ENCODE results near the gene ROPN1. TPM values are rescaled to one million over a fixed set of nuclear protein-coding genes. Genes with fewer than 3 reads are reported as not detected.

The ROPN1 gene
- total RNA-seq, 3 donors from 2014 or later: 0.41 to 2.0 (median 0.58) TPM

DNA sequence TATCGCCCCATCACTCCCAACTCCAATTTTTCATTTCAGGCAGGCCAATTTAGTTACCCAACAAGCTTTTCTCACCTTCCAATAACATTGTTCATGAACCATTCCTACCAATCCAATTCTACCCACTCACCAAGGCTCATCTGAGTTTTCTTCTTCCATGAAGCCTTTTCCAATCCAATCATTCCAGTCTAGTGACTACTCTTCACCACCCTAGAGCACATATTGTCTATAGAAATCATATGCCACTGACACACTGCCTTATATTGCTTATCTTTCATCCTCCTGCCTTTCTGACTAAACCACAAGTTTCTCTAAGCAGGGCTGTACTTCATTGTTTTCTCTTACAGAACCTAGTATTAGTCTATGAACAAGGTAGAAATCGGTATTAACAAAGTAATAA is 42.3 kb downstream of the ROPN1 start:
- no peaks in the 10 kb centered on the region for H3K9me3 ChIP-seq
- no peaks in the 10 kb centered on the region for H3K36me3 ChIP-seq (ENCODE audit: low read depth)
- no peak for ATAC-seq
- no peak overlapping the region for H3K4me3 ChIP-seq
- DNase-seq: no peak
- H3K4me1 ChIP-seq (ENCODE audit: low read depth): peaks cover 20% of the 10 kb centered on the region
- intact Hi-C loops (cut with DNase I, micrococcal nuclease): no loop called here
- TF ChIP-seq, protein P1, sequence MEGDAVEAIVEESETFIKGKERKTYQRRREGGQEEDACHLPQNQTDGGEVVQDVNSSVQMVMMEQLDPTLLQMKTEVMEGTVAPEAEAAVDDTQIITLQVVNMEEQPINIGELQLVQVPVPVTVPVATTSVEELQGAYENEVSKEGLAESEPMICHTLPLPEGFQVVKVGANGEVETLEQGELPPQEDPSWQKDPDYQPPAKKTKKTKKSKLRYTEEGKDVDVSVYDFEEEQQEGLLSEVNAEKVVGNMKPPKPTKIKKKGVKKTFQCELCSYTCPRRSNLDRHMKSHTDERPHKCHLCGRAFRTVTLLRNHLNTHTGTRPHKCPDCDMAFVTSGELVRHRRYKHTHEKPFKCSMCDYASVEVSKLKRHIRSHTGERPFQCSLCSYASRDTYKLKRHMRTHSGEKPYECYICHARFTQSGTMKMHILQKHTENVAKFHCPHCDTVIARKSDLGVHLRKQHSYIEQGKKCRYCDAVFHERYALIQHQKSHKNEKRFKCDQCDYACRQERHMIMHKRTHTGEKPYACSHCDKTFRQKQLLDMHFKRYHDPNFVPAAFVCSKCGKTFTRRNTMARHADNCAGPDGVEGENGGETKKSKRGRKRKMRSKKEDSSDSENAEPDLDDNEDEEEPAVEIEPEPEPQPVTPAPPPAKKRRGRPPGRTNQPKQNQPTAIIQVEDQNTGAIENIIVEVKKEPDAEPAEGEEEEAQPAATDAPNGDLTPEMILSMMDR (IDR thresholded peaks at IDR 0.05): no peak

DNA sequence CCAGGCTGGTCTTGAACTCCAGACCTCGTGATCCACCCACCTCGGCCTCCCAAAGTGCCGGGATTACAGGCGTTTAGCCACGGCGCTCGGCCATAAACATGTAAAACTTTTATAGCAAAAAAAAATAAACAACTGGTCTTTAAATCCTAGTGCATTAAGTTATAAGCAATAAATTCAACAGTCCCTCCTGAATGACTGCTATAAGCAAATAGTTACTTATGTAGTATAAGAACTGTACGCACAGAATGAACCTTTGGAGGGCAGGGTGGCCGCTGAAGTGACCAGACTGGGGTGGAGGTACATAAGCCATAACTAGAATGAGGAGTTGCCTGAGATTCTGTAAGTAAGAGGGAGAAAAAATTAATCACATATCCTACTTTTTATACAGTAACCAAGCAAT is 43.5 kb downstream of the ROPN1 start:
- Histone ChIP-seq H3K36me3 (ENCODE audit: low read depth) (no peaks in the 10 kb centered on the region), H3K4me3 (no peak overlapping the region), H3K9me3 (no peaks in the 10 kb centered on the region), H3K4me1 (ENCODE audit: low read depth) (peaks cover 20% of the 10 kb centered on the region)
- peak; percentile 69 for ATAC-seq
- intact Hi-C loops (cut with DNase I, micrococcal nuclease): no loop called here
- peak; percentile 19 to 48 (median 40) for DNase-seq
- TF ChIP-seq, protein P1 (IDR thresholded peaks at IDR 0.05): no peak

DNA sequence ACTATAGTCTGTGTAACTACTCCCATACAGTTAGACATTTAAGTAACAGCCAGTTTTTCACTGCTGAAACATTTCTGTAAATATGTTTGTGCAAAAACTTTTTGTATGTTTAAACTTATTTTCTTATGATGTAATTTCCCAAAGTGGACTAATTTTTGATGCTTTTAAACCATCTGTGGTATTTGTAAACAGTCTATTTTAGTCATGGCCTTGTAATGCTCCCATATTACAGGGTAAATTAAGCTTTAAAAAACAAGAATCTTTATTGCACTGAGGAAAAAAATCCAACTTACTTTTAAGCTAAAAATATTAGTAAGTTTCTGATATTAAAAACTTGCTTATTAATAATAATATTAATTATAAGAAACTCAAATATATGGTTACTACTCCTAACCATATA is 44.4 kb downstream of the ROPN1 start:
- ATAC-seq: no peak

GRCh38 chr3:123941542-123941941 is 50.4 kb downstream of the ROPN1 start:
- Histone ChIP-seq H3K36me3 (ENCODE audit: low read depth) (no peaks in the 10 kb centered on the region), H3K9me3 (no peaks in the 10 kb centered on the region), H3K4me3 (no peak overlapping the region), H3K4me1 (ENCODE audit: low read depth) (no peaks in the 10 kb centered on the region)
- ATAC-seq: no peak
- TF ChIP-seq, protein P1 (IDR thresholded peaks at IDR 0.05): no peak
- no peak for DNase-seq
- intact Hi-C loops (cut with DNase I, micrococcal nuclease): no loop called here

More for the DNA sequence above, 44.4 kb downstream of the ROPN1 start:
- TF ChIP-seq, protein P1 (IDR thresholded peaks at IDR 0.05): no peak
- DNase-seq: no peak
- Histone ChIP-seq H3K4me1 (ENCODE audit: low read depth) (peaks cover 15% of the 10 kb centered on the region), H3K9me3 (no peaks in the 10 kb centered on the region), H3K4me3 (no peak overlapping the region), H3K36me3 (ENCODE audit: low read depth) (no peaks in the 10 kb centered on the region)
- intact Hi-C loops (cut with DNase I, micrococcal nuclease): no loop called here

- no peaks in the 10 kb centered on the region for H3K4me1 ChIP-seq (ENCODE audit: low read depth)
- TF ChIP-seq, protein P1 (IDR thresholded peaks at IDR 0.05): no peak
- ATAC-seq (no peak), DNase-seq (no peak)
- H3K4me3 ChIP-seq: no peak overlapping the region
- no peaks in the 10 kb centered on the region for H3K9me3 ChIP-seq
- no peaks in the 10 kb centered on the region for H3K36me3 ChIP-seq (ENCODE audit: low read depth)
- intact Hi-C loops (cut with DNase I, micrococcal nuclease): no loop called here
These were observed 50.8 kb downstream of the ROPN1 start for GRCh38 chr3:123941121-123941520.

DNA sequence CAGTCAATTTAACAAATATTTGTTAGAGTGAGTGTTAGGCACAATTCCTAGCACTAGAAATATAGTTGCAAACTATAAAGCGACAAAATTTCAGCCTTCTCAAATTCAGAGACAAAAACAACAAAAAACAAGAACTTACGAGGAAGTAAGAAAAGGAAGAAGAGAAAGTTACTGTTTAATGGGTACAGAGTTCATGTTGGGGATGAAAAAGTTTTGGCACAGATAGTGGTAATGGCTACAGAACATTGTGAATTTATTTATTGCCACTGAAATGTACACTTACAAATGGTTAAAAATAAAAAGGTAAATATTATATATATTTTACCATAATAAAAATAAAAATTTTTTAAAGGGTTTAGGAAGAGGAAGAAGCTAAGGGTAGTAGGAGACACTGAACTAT is 52.2 kb downstream of the ROPN1 start:
- no peaks in the 10 kb centered on the region for H3K9me3 ChIP-seq
- TF ChIP-seq, protein P1 (IDR thresholded peaks at IDR 0.05): no peak
- DNase-seq (no peak), ATAC-seq (peak; percentile 48)
- no peaks in the 10 kb centered on the region for H3K36me3 ChIP-seq (ENCODE audit: low read depth)
- no peaks in the 10 kb centered on the region for H3K4me1 ChIP-seq (ENCODE audit: low read depth)
- intact Hi-C loops (cut with DNase I, micrococcal nuclease): no loop called here
- no peak overlapping the region for H3K4me3 ChIP-seq

Data from mucosa of descending colon (tissue), 3 donors.